ENCODE data around the gene ORC4.

ORC4 gene

DNA sequence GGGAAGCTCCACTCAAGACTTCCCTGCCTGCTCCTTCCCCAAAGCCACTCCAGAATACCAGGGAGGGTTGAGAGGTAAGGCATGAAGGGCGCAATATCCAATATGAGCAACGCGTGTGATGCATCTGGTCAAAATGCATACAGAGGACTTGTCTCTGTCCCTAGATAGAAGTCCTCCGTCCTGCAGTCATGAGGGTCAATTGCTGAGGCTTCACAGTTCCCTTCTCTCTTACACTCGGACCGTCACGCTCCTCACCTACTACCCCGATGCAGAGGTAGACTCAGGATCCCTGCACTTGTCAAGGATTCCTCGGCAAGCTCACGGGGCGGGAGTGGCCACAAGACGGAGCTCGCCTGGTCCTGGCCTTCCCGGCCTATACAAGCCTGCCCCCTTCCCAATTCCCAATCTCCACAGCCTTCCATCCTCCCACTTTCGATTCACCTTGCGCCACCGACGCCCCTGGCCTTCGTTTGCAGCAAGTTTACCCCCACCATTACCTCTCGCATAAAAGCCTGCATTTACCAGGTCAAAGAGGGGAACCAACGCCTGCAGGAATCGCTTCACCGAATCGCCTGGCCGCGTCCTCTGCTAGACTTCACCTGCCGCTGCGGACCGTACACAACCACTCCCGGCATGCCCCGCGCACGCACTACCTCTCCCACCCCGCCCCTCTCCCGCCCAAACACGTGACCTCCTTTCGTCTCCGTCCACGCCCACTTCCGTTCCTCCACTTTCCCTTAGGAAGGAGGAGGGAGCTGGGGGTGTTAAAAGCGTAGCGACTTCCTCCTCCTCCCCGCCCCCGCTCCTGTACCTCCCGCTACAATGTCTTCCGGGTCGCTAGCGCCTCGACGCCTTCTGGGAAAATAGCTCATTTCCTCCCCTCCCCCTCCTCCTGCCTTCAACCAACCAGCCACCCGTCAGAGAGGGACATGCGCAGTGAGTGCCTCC is at the start of gene ORC4:
ORC4 (minus strand) TSS at position 627 of the 948 bp plus-strand sequence. CDS start 44,779 bp downstream, outside the sequence.
- peak; percentile 97 for DNase-seq (ENCODE audit: low spot score)

DNA sequence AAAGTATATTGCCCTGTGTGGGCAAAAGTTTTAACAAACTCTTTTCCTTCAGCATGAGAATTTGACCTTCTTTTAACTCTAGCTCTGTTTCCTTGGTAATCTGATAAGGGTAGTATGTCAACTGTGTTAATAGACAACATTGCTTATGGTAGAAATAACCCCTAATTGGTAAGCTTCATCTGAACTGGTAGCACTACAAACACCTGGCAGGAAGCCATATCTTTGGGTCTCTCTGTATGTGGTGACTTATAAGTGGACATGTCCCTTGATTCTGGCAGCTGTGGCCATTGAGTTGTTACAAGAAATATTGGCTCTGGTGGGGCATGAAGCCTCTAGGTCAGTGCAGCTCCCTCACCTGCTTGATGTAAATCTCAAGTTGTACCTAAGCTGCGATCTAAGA is 47.3 kb upstream of the ORC4 start:
- no peak for DNase-seq (ENCODE audit: low spot score)

DNA sequence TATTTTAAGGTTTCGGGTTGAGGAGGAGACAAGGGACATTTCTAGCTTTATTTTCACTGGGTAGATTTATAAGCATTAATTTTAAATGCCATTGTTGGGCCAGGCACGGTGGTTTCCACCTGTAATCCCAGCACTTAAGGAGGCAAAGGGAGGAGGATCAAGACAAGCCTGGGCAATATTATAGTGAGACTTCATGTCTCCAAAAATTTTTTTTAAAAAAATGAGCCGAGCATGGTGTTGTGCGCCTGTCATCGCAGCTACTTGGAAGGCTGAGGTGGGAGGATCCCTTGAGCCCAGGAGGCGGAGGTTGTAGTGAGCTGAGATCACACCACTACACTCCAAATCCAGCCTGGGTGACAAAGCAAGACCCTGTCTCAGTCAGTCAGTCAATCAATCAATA is 45.4 kb upstream of the ORC4 start:
- DNase-seq (ENCODE audit: low spot score), result no peak

DNA sequence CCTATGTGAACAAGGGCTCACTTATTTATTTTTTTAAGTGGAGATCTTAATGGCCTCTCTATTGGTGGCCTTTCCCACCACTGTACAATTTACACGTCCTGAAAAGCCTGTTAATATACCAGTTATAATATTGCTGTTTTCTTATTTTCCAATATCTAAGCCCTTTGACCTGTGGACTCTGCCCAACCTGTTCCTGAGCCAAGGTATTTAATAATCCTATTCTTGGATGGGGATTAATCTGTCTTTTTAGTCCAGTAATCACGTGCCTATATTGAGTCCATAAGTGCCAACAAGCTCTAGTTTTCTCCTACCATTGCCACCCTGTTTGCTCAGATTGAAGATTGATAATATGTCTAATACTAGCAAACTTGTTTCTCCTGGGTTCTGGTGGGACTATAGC is 43.1 kb upstream of the ORC4 start:
- DNase-seq (ENCODE audit: low spot score), result no peak

DNA sequence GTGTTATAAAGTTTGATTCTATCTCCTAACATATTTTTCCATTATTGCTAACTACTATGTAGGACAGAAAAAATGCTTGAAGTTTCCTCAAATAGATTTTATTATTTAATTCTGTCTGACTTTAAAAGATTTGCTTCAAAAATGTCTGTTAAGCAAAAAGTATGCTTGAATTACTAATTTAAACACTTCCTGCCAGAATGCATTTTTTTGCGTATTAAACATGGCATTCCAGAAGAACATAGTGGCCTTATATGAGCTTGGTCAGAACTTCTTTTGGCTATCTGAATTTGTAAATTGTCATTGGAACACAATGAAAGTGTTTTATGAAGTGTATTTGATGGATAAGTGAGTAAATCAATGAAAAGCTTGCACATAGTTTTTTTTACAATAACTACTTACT is 38.1 kb upstream of the ORC4 start:
- no peak for DNase-seq (ENCODE audit: low spot score)

DNA sequence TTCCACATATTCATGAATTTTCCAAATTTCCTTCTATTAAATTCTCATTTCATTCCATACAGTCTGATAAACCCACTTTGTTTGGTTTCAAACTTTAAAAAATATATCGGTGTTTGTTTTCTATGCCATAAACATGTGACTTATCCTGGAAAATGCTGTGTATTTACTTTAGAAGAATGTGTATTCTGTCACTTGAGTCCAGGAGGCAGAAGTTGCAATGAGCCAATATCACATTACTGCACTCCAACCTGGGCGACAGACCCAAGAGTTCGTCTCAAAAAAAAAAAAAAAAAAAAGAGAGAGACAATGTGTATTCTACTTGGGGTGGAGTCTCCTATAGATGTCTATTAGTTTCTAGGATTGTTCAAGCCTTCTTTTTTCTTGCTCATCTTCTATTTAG is 32.1 kb upstream of the ORC4 start:
- no peak for DNase-seq (ENCODE audit: low spot score)

DNA sequence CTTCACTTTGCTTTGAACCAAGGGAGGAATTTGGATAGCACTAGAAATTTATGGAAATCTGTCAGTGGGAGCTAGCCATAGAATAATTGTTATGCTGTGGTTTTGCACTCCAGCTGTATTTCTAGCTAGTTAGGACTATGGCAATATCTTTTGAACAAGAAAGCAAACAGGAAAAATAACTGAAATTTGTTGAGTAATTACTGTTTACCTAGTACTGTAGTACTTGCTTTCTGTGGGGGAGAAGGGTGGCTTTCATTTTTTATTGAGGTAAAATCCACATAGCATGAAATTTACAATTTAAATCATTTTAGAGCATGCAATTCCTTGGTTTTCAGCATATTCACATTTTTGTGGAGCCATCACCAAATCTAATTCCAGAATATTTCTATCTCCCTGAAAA is 28.7 kb upstream of the ORC4 start:
- DNase-seq (ENCODE audit: low spot score), result no peak

DNA sequence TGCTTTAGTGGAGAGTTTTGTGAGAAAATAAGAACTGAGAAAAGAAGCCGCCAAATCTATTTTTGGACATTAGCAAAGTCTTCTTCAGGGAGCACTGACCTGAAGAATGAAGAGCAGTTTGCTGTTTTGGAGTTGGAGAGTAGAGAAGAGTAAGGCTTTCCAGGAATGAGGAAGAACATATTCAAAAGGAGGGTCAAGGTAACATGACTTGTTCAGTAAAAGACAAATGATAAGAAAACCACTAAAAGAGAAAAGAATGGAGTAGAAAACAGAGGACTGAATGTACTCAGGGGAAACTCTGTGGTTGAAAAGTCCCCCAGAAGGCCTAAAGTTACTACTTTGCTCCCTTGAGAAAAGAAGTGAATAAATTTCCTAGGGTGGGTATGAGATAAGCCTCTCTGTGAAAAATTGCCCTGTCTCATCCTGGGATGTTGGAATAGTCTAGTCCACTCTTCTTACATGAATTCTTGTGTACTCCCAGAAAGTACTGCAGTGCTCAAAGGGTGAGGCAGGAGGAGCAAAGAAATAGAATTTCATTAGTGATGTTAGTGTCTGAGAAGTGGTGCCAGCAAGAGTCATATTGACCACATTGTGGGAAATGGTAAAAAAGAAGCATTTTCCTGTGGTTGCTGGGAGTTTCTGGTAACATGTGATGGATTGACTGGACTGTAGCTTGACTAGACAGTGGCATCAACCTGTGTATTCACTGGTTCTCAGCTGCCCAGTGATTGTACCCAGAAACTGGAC is 28.1 kb upstream of the ORC4 start:
- DNase-seq (ENCODE audit: low spot score), result peak; percentile 14

DNA sequence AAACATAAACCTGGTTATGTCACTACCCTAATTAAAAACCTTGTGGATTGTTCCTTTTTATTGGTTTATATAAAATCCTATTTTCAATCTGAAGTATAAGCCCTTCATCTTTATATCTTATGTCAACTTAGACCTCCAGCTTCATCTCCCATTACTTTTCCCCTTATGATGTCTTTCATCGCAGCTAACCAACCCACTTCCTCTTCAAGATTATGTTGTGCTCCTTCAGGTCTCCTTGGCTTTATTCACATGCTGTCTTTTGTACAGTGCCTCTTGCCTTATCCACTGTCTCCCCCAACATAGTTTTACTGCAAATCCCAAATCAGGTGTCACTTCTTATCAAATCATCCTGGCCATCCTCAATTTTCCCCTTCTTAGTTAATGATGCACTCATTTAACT is 26.3 kb upstream of the ORC4 start:
- no peak for DNase-seq (ENCODE audit: low spot score)

DNA sequence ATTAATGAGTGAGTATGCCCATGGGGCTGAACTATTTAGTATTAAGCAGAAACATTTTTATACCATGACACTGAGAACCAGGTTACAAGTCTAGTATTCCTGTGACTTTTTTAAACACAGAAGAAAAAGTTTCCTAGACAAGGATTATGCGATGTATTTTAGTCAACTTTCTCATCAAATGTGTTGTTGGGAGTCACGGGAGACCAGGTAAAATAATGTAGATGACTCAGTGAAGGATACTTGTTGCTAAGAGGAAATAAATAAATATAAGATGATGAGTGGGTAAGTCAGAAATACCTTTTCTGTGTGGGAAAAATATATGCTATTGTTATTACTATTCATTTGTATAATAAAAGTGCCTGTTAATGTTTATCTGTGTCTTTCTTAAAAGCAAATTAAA is 23.8 kb upstream of the ORC4 start:
- DNase-seq (ENCODE audit: low spot score), result no peak

DNA sequence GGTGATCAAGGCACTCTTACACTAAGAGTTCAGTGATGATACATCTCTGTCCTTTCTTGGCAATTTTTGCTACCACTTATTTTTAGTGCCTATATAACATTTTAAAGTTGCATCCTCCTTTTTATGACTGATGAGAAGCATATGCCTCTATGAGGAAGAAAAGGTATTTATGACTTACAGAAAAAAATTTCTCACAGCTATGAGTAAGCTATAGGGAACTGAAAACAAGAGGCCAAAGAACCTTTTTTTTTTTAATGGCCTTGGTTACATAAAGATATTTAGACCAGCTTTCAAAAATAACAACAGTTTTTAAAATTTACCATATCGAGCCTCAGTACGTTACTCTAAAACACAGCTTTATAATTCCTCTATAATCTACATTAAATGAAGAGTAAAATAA is 21.7 kb upstream of the ORC4 start:
- DNase-seq (ENCODE audit: low spot score), result no peak

DNA sequence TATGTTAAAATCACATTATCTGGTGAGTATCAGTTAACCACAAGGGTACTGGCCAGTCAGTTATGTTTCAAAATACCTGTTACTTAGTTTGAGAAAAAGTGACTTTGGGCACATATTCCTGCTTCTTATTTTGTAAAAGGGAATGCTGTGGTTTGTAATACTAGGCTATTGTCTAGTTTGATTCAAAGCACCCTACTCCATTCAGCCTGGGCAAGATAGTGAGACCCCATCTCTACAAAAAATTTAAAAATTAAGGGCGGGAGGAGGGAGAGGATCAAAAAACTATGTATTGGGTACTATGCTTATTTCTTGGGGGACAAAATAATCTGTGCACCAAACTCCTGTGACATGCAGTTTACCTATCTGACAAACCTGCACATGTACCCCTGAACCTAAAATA is 19.2 kb upstream of the ORC4 start:
- DNase-seq (ENCODE audit: low spot score), result no peak

DNA sequence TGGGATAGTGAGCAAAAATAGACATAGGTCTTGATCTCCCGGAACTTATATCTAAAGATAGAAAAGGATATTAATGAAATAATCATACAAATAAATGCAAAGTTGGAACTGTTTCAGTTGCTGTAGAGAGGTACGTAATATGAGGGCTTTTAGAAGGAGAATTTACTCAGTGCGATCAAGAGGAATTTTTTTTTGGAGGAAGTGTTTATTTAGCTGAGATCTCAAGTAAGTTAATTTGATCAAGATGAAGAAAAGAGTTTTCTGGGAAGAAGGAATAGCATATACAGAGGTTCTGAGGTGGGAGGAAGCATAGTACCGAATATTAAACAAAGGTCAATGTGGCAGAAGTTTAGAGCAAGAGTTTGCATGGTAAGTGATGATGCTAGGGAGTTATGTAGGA is 11.7 kb upstream of the ORC4 start:
- DNase-seq (ENCODE audit: low spot score), result no peak

DNA sequence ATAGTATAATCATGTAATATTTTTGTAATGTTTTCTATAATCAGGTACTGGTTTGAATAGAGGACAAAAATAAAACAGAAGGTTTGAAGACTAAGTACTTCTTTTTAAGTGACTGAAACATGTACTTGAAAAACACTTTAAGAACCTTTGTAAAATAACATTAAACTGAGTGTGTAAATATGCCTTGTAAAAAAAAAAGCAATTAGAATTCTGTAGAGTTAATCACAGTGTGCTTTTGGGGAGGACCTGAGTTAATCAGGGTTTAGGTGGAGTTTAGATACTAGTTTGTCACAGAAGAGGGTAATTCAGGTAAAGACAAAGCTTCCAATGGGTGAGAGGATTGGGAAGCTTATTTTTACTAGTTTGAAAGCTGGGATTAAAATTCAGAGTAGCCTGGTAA is 10.6 kb upstream of the ORC4 start:
- no peak for DNase-seq (ENCODE audit: low spot score)

DNA sequence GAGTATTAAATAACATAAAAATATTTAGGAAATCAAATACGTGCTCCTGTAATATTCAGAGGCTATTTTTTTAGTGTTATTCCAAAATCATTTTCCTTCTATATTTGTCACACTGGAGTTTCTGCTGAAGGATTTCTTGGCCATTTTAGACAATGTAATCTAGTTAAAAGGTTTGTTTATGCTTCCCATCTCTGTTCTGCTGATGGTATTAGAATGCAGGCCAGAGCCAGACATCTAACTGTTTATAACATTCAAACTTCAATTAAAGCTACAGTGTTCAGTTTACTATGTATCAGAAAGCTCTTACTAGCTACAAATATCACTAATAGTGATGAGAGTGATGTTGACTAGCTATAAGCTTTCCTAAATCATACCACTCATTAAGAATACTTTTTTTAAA is 8.2 kb upstream of the ORC4 start:
- DNase-seq (ENCODE audit: low spot score), result no peak

DNA sequence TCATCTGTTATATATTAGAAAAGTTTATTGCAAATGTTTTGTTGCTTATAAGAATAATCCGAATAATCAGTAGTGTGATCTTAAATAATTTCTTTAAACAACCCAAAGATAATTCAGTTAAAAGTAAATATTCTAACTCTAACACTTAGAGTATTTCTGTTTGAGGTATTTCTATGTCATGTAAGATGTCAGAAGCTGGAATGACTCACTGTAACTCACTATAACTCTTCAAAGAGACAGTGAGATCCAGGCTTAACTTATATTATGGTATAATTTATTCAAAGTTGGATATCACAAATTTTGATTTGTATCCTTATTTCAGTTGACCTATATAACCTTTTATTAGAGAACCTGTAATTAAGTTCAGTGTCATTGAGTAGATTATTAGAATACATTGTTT is 7.3 kb upstream of the ORC4 start:
- DNase-seq (ENCODE audit: low spot score), result no peak

DNA sequence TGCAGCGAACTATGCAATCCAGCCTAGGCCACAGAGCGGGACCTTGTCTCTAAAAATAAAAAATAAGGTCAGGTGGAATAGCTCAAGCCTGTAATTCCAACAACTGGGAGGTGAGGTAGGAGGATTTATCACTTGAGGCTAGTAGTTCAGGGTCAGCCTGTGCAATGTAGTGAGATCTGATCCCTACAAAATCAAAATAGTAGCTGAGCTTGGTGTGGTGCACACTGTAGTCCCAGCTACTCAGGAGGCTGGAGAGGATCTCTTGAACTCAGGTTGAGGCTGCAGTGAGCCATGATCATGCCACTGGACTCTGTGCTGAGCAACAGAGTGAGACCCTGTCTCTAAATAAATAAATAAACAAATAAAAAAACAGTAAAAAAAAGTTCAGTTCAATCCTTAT is 6.0 kb upstream of the ORC4 start:
- DNase-seq (ENCODE audit: low spot score), result no peak

DNA sequence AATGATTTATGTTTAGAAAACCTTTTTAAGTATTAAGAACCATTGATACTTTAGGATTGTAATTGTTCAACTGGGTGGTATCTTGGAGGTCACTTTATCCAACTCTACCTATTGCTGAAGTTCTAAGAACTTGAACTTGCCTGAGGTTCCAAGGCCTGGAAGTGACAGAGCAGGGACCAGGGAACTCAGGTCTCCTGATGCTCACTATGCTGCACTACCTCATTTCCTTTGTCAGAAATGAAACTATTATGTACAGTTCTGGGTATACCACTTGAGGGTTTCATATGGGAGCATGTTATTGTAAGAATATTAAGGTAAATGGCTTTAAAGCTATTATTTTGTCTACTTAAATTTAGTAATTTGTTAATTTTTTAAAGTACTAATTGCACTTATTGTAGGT is 3.3 kb upstream of the ORC4 start:
- DNase-seq (ENCODE audit: low spot score), result no peak

DNA sequence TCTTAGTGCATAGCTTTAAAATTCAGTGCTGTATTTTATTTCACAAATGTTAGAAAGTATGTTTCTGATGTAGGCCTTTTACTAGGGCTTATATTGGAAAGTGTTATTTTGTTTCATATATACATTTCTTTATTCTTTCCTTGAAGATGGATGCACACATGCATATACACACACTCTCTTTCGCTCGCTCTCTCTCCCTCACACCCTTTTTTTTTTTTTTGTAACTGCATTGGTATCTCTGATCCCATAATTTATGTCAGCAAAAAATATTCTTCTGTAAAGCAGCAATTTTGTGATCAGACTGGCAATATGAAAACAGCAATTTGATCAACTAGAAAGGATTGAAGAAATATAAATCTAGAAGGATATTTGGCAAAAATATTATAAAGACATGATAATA is 2.3 kb upstream of the ORC4 start:
- no peak for DNase-seq (ENCODE audit: low spot score)

DNA sequence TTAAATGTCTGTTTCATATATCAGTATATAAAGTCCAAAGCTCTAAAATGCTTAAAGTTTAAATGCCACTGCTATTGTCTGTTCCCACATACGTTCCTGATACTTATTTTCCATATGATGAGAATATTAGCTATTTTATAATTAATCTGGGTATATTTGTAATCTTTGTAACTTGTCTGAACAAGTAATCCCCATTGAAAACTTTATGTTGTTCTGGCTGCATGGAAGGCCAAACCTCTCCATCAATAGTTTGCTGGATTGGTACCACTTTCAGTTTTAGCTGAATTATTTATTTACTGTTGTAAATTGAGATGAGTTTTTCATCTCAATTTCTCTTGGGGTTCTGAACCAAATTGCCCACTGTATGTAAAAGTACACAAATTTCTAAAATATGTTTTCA is 1.8 kb upstream of the ORC4 start:
- no peak for DNase-seq (ENCODE audit: low spot score)

DNA sequence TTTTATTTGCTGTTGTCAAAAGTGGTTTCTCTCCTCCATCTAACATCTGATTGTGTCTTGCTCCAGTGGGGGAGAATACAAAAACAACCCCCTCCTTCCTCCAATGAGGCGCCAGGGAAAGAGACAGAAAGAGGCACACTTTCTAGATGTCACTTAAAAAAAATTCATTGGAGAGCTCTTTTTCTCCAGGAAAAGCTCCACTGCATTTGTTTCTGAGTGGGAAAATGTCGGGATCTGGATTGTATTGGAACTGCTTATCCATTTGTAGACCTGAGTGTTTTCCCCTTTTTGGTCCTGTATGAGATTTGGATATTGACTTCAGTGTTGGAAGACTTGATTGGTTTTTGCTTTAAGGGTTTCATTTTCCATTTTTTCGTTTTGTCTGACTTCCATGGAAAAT is 1.3 kb upstream of the ORC4 start:
- DNase-seq (ENCODE audit: low spot score), result peak; percentile 7

DNA sequence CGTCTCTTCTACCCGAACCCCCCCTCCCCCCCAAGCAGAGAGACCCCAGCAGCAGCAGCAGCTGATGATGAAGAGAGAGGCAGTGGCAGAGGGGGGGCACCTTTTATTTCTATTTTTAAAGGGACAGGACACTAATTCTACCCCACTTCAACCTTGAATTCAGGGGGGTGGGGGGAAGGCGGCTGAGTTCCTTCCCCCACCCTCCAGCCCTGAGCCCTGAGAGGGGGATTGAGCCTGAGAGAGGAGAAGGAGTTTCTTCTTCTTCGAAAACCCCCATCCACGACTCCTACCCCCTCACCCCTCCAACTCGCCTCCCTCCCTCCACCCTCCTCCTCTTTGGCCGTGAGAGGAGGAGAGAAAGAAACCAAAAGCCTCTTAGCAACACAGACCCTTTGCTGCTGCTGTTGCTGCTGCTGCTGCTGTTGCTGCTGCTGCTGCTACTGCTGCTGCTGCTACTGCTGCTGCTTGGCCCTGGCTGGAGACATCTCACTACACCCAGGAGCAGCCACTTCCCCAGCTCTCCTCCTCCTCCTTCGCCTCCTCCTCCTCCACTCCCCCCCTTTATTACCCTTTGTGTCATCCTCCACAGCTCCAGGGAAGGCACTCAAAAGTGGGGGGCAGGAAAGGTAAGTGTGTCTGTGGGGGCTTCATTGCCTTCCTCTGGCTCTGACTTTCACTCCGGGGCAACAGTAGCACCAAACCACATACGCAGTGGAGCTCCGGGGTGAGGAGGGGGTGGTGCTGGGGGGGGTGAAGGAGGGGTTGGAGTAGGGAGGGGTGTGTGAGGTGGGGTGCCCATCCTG is 723 bp upstream of the ORC4 start, which contains the start of gene MBD5:
MBD5 (plus strand) TSS at position 33 of the 803 bp plus-strand sequence.
- DNase-seq (ENCODE audit: low spot score), result peak; percentile 21
